Subcutaneous abdominal adipose tissue (tissue), 5 donors: ENCODE results near the gene USF1.
A peak's percentile ranks its signal among the peaks of the same experiment; 100 is the strongest.
"Not testable (repeated sequence)": the region's sequence is repeated elsewhere in the genome, so short reads cannot be mapped to it uniquely, and the experiment has no call there.

Experiments
- H3K27ac ChIP-seq: one replicate; pipeline ENCODE4 v1.7.0; 2013; ENCODE audit warnings: low read depth, mild to moderate bottlenecking, inconsistent platforms, low read length, moderate library complexity
- H3K27me3 ChIP-seq, 5 donors: one replicate each; pipeline ENCODE4 v1.7.0; 2013; ENCODE audit warnings: low read length in 5 of 5, inconsistent platforms in 1 of 5; ENCODE audit not compliant: control insufficient read depth in 5 of 5, insufficient read depth in 4 of 5
- H3K36me3 ChIP-seq, 5 donors: one replicate each; pipeline ENCODE4 v1.7.0; 2013; ENCODE audit warnings: low read length in 5 of 5; ENCODE audit not compliant: control insufficient read depth in 5 of 5, insufficient read depth in 5 of 5
- H3K4me1 ChIP-seq, 5 donors: one replicate each; pipeline ENCODE4 v1.7.0; 2013; ENCODE audit warnings: low read length in 5 of 5, mild to moderate bottlenecking in 3 of 5, moderate library complexity in 1 of 5; ENCODE audit not compliant: control insufficient read depth in 5 of 5, insufficient read depth in 5 of 5
- H3K4me3 ChIP-seq, 5 donors: one replicate each; pipeline ENCODE4 v1.7.0; 2013; ENCODE audit warnings: low read length in 5 of 5, low read depth in 1 of 5
- H3K9ac ChIP-seq, 5 donors: one replicate each; pipeline ENCODE4 v1.7.0; 2013; ENCODE audit warnings: low read length in 5 of 5, mild to moderate bottlenecking in 4 of 5, moderate library complexity in 3 of 5
- H3K9me3 ChIP-seq, 5 donors: one replicate each; pipeline ENCODE4 v1.7.0; 2013; ENCODE audit warnings: low read length in 5 of 5; ENCODE audit not compliant: control insufficient read depth in 5 of 5
- donor health status: healthy.
- donor health status: healthy.
- donor health status: healthy.
- donor health status: healthy.
- donor health status: healthy.

The USF1 gene

DNA sequence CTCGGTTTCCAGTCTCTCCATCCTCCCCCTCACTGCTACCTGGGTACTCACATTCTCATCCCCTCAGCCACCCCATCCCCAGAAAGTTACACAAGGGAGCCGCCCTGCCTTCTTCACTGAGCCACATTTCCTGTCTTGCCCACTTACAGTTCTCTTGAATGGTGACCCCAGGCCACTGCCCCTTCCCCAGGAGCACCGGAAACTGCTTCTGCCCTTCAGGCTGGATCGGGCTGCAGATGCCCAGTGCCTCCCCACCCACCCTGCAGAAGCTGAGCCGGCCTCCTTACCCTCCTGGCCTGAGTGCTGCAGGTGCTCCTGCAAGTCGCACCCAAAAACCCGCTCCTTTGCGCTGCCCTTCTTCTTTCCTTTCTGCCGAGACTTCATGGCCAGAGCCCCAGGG lies 23.5 kb upstream of the USF1 start:
- H3K27me3 ChIP-seq = no peaks in the 10 kb centered on the region
- peak overlapping the region; percentile 37 for H3K27ac ChIP-seq
- no peaks in the 10 kb centered on the region for H3K36me3 ChIP-seq
- H3K4me1 ChIP-seq = peaks cover 0 to 16% (median 8%) of the 10 kb centered on the region in 5 donors
- H3K4me3 ChIP-seq = peak overlapping the region; percentile 45 to 73 (median 59)
- peak overlapping the region in 4 of 5 donors; percentile 41 to 68 (median 62) for H3K9ac ChIP-seq
- H3K9me3 ChIP-seq = no peaks in the 10 kb centered on the region

DNA sequence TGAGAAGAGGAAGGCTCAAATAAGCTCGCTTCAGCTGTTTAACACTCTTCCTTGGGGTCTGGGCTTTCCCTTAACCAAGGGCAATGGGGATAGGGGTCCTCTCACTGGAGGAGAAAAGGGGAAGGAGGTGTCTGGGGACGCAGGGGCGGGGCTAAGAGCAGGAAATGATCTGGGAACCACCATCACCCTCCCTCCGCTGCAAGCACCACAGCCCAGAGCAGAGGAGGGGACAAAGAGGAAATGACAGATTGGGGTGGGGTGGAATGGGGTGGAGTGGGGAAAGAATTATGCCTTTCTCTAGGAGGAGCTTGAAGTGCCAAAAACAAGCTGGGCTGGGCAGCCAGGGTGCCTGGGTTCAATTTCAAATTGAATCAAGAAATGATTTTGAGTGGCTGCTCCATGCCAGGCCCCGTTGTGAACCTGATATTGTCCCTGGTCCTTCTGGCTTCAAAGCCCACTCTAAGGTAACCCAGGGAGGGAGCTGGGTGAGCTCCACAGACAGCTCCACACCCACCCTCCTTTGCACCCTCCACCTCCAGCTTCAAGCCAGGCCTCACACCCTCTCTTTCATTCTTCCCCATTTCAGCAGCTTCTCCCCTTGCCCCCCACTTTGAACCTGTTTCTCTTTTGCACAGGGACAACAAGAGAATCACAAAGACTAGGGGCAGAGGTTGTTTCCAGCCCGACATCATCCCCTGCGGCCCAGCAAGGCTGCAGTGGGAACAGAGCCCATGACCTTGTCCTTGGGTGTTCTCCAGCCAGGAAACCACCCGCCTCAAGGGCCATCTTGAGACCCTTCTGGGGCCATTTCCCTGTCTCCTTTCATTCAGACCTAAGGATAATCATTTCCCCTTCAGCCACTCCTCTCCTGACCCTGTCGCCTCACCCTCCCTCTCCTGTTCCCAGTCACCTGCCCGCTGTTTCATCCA lies 22.8 kb upstream of the USF1 start:
- peak overlapping the region; percentile 45 to 73 (median 59) for H3K4me3 ChIP-seq
- H3K36me3 ChIP-seq = no peaks in the 10 kb centered on the region
- H3K27ac ChIP-seq = peak overlapping the region; percentile 37
- peaks cover 0 to 16% (median 8%) of the 10 kb centered on the region in 5 donors for H3K4me1 ChIP-seq
- no peaks in the 10 kb centered on the region for H3K27me3 ChIP-seq
- peak overlapping the region in 4 of 5 donors; percentile 41 to 68 (median 62) for H3K9ac ChIP-seq
- H3K9me3 ChIP-seq = no peaks in the 10 kb centered on the region

DNA sequence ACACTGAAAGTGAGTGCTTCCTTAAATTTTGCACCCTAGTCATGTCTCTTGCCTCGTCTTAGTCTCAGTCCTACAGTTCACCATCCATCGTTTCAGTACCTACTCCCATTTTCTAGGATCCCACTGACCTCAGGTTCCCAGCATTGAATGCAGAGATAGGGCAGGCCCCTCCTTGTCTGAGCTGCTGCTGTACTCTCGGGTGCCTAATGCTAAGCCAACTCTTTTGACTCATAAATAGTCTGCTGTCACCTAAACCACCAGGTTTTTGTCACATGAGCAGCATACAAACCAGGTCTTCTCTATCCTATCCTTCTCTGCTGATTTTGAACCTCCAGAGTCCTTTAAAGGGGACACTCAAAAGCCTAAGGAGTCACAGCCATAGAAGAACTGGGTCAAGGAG lies 20.9 kb upstream of the USF1 start:
- no peak overlapping the region for H3K27ac ChIP-seq

DNA sequence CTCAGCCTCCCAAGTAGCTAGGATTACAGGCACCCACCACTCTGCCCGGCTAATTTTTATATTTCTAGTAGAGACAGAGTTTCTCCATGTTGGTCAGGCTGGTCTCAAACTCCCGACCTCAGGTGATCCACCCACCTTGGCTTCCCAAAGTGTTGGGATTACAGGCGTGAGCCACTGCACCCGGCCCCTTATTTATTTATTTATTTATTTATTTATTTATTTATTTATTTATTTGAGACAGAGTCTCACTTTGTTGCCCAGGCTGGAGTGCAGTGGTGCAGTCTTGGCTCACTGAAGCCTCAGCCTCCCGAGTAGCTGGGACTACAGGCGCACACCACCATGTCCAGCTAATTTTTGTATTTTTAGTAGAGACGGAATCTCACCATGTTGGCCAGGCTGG lies 19.9 kb upstream of the USF1 start:
- H3K9ac ChIP-seq, H3K27me3 ChIP-seq, H3K9me3 ChIP-seq, H3K4me3 ChIP-seq, H3K27ac ChIP-seq, H3K36me3 ChIP-seq: not testable (repeated sequence)
- H3K4me1 ChIP-seq = peaks cover 0 to 16% (median 4%) of the 10 kb centered on the region in 5 donors

More for the DNA sequence above, 20.9 kb upstream of the USF1 start:
- Histone ChIP-seq H3K4me1 (peaks cover 0 to 16% (median 4%) of the 10 kb centered on the region in 5 donors), H3K9ac (no peak overlapping the region), H3K4me3 (no peak overlapping the region), H3K9me3 (no peaks in the 10 kb centered on the region), H3K27me3 (no peaks in the 10 kb centered on the region), H3K36me3 (no peaks in the 10 kb centered on the region)

DNA sequence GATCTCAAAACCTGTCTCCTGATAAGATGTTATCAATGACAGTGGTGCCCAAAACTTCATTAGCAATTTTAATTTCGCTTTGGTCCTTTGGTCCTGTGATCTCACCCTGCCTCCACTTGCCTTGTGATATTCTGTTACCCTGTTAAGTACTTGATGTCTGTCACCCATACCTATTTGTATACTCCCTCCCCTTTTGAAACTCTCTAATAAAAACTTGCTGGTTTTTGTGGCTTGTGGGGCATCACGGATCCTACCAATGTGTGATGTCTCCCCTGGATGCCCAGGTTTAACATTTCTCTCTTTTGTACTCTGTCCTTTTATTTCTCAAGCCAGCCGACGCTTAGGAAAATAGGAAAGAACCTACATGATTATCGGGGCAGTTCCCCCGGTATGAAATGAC lies 18.2 kb upstream of the USF1 start:
- H3K9me3 ChIP-seq, H3K27ac ChIP-seq, H3K4me1 ChIP-seq, H3K27me3 ChIP-seq, H3K9ac ChIP-seq, H3K36me3 ChIP-seq, H3K4me3 ChIP-seq: not testable (repeated sequence)

DNA sequence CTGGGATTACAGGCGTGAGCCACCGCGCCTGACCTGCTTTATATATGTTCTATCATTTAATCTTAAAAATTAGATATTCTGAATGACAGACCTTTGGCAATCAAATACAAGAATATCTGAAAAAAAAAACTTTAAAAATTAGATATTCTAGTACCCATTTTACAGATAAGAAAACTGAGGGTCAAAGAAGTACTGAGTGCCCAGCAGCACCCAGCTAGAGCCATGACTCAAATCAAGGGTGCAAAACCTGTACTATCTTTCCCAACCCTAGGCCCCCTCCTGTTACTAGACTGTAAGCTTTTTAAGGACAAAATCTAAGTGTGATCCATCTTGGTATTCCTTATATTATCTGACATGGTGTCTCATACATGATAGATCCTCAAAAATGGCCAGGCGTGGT lies 15.6 kb upstream of the USF1 start:
- H3K27ac ChIP-seq = no peak overlapping the region
- H3K4me3 ChIP-seq = no peak overlapping the region
- no peaks in the 10 kb centered on the region for H3K4me1 ChIP-seq
- H3K36me3 ChIP-seq = peaks cover 0 to 13% (median 0%) of the 10 kb centered on the region in 5 donors
- H3K9ac ChIP-seq = no peak overlapping the region
- H3K9me3 ChIP-seq = no peaks in the 10 kb centered on the region
- peaks cover 0 to 2% (median 0%) of the 10 kb centered on the region in 5 donors for H3K27me3 ChIP-seq

DNA sequence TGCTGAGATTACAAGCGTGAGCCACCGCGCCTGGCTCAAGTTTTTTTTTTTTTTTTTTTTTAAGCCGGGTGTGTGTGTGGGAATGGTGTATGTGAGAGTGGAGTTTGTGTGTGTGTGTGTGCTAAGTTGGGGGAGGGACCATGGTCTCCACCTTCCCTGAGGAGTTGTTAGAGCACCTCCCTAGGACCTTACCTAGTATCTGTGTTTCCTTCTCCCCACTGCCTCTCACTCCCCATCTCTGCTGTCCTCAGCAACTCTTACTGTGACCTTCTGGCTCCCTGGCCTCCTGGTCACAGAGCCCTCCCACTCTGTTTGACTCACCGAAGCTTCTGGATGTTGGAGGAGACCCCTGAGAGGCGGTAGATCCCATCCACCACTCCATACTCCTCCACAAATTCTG lies 13.5 kb upstream of the USF1 start:
- no peak overlapping the region for H3K27ac ChIP-seq
- H3K4me3 ChIP-seq = no peak overlapping the region
- H3K27me3 ChIP-seq = peaks cover 0 to 12% (median 4%) of the 10 kb centered on the region in 5 donors
- H3K9me3 ChIP-seq = no peaks in the 10 kb centered on the region
- H3K9ac ChIP-seq = no peak overlapping the region
- H3K36me3 ChIP-seq = peaks cover 0 to 23% (median 0%) of the 10 kb centered on the region in 5 donors
- H3K4me1 ChIP-seq = no peaks in the 10 kb centered on the region

DNA sequence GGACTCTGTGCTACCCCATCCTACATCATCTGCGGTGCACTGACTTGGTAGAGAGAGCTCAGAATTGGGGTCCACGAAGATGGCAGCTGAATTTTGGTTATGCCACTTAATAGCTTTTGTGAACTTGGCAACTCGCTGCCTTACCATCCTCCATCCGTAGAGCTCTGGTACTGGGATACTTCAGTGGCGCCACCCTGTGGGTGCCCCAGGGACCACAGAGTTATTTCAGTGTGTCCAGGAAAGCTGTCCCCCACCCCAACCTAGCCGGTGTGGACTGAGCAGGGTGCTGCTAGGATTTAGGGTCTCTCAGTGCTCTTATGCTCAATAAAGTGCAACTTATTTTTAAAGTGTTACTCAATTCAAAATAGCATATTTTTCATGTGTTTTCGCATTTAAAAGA lies 9.0 kb upstream of the USF1 start:
- peaks cover 0 to 52% (median 6%) of the 10 kb centered on the region in 5 donors for H3K36me3 ChIP-seq
- H3K27me3 ChIP-seq = peaks cover 0 to 13% (median 6%) of the 10 kb centered on the region in 5 donors
- no peak overlapping the region for H3K4me3 ChIP-seq
- no peaks in the 10 kb centered on the region for H3K9me3 ChIP-seq
- H3K4me1 ChIP-seq = no peaks in the 10 kb centered on the region
- no peak overlapping the region for H3K27ac ChIP-seq
- no peak overlapping the region for H3K9ac ChIP-seq

DNA sequence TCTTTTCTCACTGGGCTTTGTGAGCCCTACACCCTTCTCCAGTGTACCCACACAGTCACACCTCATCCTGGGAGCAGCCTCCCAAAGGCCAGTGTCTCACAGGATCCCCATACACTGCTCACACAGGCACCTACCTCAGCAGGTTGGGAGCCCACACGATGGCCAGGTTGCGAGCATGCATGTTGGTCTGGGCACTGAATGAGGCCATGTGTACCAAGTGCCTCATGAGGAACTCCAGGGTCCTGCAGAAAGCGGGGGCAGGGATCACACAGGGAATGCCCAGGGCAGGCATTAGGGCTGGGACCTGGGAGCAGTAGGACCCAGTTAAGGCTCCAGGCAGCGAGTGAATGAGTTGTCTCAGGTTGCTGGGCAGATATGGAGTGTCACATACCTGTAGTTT lies 8.5 kb upstream of the USF1 start:
- Histone ChIP-seq H3K27ac (no peak overlapping the region), H3K36me3 (peaks cover 0 to 51% (median 7%) of the 10 kb centered on the region in 5 donors), H3K4me1 (no peaks in the 10 kb centered on the region), H3K9ac (no peak overlapping the region), H3K27me3 (peaks cover 0 to 13% (median 6%) of the 10 kb centered on the region in 5 donors), H3K4me3 (no peak overlapping the region), H3K9me3 (peaks cover 0 to 2% (median 0%) of the 10 kb centered on the region in 5 donors)

DNA sequence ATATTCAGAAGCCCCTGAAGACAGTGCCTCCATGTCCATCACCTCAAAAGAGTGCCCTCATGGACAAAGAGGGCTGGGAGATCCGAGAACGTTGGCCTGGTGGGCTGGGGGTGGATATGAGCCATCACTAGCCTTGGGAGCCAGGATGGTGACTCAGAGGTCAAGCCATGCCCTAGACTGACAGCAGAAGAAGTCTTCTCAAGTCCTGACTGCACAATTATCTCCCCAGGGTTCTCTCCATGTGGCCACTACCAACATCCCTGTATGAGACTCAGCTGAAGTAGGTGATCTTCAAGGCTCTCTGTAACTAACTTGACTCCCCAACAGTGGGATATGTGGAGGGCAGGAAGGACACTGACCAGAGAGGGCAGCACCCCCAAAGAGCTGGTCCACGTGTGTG lies 7.1 kb upstream of the USF1 start:
- Histone ChIP-seq H3K9ac (no peak overlapping the region), H3K36me3 (peaks cover 0 to 58% (median 7%) of the 10 kb centered on the region in 5 donors), H3K4me3 (no peak overlapping the region), H3K27ac (no peak overlapping the region), H3K9me3 (peaks cover 0 to 7% (median 5%) of the 10 kb centered on the region in 5 donors), H3K27me3 (peaks cover 0 to 13% (median 6%) of the 10 kb centered on the region in 5 donors), H3K4me1 (peaks cover 0 to 5% (median 3%) of the 10 kb centered on the region in 5 donors)
